Esophagus muscularis mucosa (tissue), 4 donors: Measurements from ENCODE around the gene ME3. TPM values are rescaled to one million over a fixed set of nuclear protein-coding genes. Genes with fewer than 3 reads are reported as not detected.

Experiments
- DNase-seq: peaks from one replicate; pipeline ENCODE4 v3.0.0-alpha.2; 2017; ENCODE audit errors: extremely low spot score
- H3K27ac ChIP-seq, 4 donors: fragments of 200-600 bp; sonication (generic); replicated peaks in 1 of 4; 1 replicate in 3 of 4; 2 replicates in 1 of 4; pipeline ENCODE4 v1.5.1; 2016 to 2019; ENCODE audit warnings: mild to moderate bottlenecking in 1 of 4
- H3K27me3 ChIP-seq, 4 donors: fragments of 200-600 bp; sonication (generic); one replicate each; pipeline versions ENCODE4 v1.5.1 to v1.6.0; 2016 to 2019
- H3K36me3 ChIP-seq, 4 donors: fragments of 200-600 bp; sonication (generic); one replicate each; pipeline ENCODE4 v1.5.1; 2016 to 2019
- H3K4me1 ChIP-seq, 4 donors: fragments of 200-600 bp; sonication (generic); one replicate each; pipeline ENCODE4 v1.5.1; 2016 to 2019
- H3K4me3 ChIP-seq, 4 donors: fragments of 200-600 bp; sonication (generic); 1 replicate in 2 of 4; 2 replicates in 2 of 4; pipeline ENCODE4 v1.5.1; 2016 to 2019; ENCODE audit warnings: mild to moderate bottlenecking in 4 of 4, moderate library complexity in 1 of 4
- H3K9me3 ChIP-seq, 4 donors: fragments of 200-600 bp; sonication (generic); 1 replicate in 3 of 4; 2 replicates in 1 of 4; pipeline ENCODE4 v1.5.1; 2016 to 2019
- EP300 ChIP-seq: sonication (generic); formaldehyde crosslinking; IDR thresholded peaks from one replicate; pipeline ENCODE4 v1.6.1; 2017; ENCODE audit warnings: antibody characterized with exemption
- POLR2A ChIP-seq: fragments of 450-650 bp; IDR thresholded peaks from one replicate; pipeline ENCODE4 v1.6.1; 2017; ENCODE audit warnings: antibody characterized with exemption, moderate library complexity, mild to moderate bottlenecking, low read depth
- POLR2AphosphoS5 ChIP-seq, 2 donors: sonication (generic); formaldehyde crosslinking; IDR thresholded peaks; one replicate each; pipeline ENCODE4 v1.6.1; 2017; ENCODE audit warnings: antibody characterized with exemption in 2 of 2
- WGBS: methylation state at CpG from one replicate; pipeline ENCODE4 v1.1.5; 2018; 5-methylcytosine and 5-hydroxymethylcytosine counted together
- intact Hi-C: fragments of 100-400 bp; cut with DNase I; formaldehyde crosslinking; loops from one replicate; pipeline ENCODE4 v1.15.1; 2023
- total RNA-seq, 4 donors: library from RNA; depleted of rRNA; stranded (reverse); fragments of >200 nt; gene quantifications; one replicate each; pipeline versions ENCODE4 v1.1.0 to v1.2.1, GENCODE V29; 2016
- TF ChIP-seq, protein P1 (sequence below), 3 experiments: fragments of 200-600 bp in 2 of 3; fragments of 450-650 bp in 1 of 3; sonication (generic) in 2 of 3; IDR thresholded peaks; one replicate each; pipeline ENCODE4 v1.5.1; 2017 to 2019; ENCODE audit warnings: antibody characterized with exemption in 3 of 3, mild to moderate bottlenecking in 2 of 3, moderate library complexity in 1 of 3

Gene ME3
- total RNA-seq, 4 donors from 2014 or later: 20.4 to 50.1 (median 26.2) TPM

DNA sequence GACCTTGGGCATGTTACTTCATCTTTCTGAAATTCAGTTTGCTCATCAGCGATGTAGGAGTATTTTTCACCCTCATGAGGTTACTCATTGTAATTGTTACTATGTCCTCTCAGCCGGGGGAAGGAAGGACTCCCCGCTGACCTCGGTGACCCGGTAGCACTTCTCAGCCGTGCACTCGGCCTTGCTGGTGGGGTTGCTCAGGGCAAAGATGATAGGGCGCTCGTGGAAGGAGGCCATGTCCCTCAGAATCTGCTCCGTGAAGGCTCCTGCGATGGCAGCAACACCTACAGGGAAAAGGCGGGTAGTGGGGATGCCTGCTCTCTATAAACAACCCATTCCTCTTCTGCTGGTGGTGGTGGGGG, 225.5 kb downstream of the ME3 start:
- DNase-seq: no peak
- intact Hi-C loops: no loop called here
- Histone ChIP-seq H3K27ac (no peak overlapping the region), H3K9me3 (no peaks in the 10 kb centered on the region), H3K4me3 (no peak overlapping the region), H3K27me3 (no peaks in the 10 kb centered on the region), H3K36me3 (peaks cover 11 to 61% (median 41%) of the 10 kb centered on the region in 4 donors), H3K4me1 (peaks cover 0 to 5% (median 0%) of the 10 kb centered on the region in 4 donors)
- TF ChIP-seq POLR2A (no peak), EP300 (no peak), POLR2AphosphoS5 (IDR thresholded peaks at IDR 0.05) (no peak)
- TF ChIP-seq, protein P1, sequence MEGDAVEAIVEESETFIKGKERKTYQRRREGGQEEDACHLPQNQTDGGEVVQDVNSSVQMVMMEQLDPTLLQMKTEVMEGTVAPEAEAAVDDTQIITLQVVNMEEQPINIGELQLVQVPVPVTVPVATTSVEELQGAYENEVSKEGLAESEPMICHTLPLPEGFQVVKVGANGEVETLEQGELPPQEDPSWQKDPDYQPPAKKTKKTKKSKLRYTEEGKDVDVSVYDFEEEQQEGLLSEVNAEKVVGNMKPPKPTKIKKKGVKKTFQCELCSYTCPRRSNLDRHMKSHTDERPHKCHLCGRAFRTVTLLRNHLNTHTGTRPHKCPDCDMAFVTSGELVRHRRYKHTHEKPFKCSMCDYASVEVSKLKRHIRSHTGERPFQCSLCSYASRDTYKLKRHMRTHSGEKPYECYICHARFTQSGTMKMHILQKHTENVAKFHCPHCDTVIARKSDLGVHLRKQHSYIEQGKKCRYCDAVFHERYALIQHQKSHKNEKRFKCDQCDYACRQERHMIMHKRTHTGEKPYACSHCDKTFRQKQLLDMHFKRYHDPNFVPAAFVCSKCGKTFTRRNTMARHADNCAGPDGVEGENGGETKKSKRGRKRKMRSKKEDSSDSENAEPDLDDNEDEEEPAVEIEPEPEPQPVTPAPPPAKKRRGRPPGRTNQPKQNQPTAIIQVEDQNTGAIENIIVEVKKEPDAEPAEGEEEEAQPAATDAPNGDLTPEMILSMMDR (IDR thresholded peaks at IDR 0.05): no peak
- WGBS: no CpG with 5 or more reads among the region's 12 CpGs

DNA sequence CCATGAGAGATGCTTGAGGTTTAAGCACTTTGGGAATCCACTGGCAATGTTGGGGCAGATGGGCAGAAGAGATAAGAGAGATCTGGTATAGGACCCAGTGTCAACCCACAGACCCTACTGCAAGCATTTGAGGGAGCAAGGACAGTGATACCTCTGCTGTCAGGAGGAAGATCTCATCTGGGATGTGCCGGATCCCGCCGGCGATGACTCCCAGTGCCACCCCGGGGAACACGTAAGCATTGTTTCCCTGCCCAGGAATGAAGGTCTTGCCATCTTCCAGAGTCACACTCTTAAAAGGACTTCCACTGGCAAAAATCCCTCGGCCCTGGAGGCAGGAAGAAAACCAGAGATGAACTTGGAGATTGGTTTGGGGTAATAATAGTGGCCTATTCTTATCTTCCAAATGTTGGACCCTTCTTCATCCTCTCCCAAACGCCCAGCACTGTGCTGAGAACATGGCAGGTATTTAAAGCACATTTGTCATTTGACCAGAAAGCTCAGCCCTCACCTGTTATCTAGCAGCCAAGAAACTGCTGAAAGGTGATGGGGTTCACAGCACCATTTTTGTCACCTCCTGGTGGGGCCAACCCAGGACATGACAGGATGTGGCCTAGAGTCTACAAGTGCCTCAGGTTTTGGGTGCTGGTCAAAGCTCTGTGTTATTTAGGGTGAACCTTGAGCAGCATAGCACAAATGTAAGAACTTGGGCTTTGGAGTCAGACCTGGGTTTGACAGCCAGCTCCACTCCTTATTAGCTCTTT, 226.1 kb downstream of the ME3 start:
- no peaks in the 10 kb centered on the region for H3K27me3 ChIP-seq

DNA sequence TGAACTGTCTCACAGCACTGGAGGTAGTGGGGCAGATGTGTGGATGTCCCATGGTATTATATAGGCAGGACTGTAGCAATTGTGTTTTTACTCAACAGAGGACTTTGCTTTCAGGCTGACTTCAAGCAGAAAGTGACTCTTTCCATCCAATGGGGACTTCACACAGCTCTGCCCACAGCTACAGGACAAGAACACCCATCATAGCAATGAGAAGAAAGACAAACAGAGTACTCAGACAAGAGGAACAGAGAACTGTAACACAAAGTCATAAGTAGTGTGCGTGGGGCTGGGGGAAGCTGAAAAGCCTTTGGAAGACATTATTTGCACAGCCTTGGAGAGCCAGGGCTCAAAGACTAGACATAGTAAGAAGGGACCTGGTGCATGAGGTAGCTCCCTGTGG, 227.4 kb downstream of the ME3 start:
- Histone ChIP-seq H3K27me3 (no peaks in the 10 kb centered on the region), H3K4me3 (no peak overlapping the region), H3K27ac (no peak overlapping the region), H3K36me3 (peaks cover 11 to 78% (median 52%) of the 10 kb centered on the region in 4 donors), H3K9me3 (no peaks in the 10 kb centered on the region), H3K4me1 (peaks cover 0 to 5% (median 0%) of the 10 kb centered on the region in 4 donors)
- 100% methylated on average over 1 of the region's 1 CpG for WGBS
- peak; percentile 85 for DNase-seq
- intact Hi-C loops: no loop called here
- TF ChIP-seq EP300: no peak
- TF ChIP-seq, protein P1 (IDR thresholded peaks at IDR 0.05): no peak
- no peak for TF ChIP-seq POLR2AphosphoS5 (IDR thresholded peaks at IDR 0.05)
- TF ChIP-seq POLR2A: no peak

More for the DNA sequence above, 226.1 kb downstream of the ME3 start:
- TF ChIP-seq, protein P1 (IDR thresholded peaks at IDR 0.05): no peak
- TF ChIP-seq POLR2AphosphoS5 (IDR thresholded peaks at IDR 0.05) (no peak), EP300 (no peak), POLR2A (no peak)
- intact Hi-C loops: no loop called here
- WGBS: 96% methylated on average over 8 of the region's 8 CpGs
- Histone ChIP-seq H3K36me3 (peaks cover 11 to 66% (median 46%) of the 10 kb centered on the region in 4 donors), H3K4me1 (peaks cover 0 to 5% (median 0%) of the 10 kb centered on the region in 4 donors), H3K4me3 (no peak overlapping the region), H3K27ac (no peak overlapping the region), H3K9me3 (no peaks in the 10 kb centered on the region)
- DNase-seq: peak; percentile 90

DNA sequence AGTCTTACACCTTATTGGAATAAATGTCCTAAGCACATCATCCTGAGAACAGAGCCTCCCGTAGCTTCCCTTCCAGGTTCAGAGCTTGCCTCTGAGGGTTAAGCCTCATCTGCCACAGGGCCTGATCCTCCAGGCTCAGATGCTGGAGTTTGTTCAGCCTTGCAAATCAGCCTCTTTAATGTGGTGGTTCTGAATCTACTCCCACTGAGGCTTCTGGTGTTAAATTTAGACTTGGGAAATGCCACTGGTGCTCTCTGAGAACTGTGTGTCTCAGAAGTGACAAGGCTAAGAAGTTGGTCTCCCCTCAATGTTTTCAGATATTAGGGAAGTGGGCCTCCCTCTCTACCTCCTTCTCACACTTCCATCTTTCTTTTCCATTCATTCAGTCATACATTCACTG, 229.0 kb downstream of the ME3 start:
- intact Hi-C loops: no loop called here
- peaks cover 11 to 74% (median 50%) of the 10 kb centered on the region in 4 donors for H3K36me3 ChIP-seq

More for the DNA sequence above, 229.0 kb downstream of the ME3 start:
- H3K27ac ChIP-seq: no peak overlapping the region
- H3K9me3 ChIP-seq: no peaks in the 10 kb centered on the region
- H3K4me1 ChIP-seq: peaks cover 0 to 5% (median 0%) of the 10 kb centered on the region in 4 donors
- DNase-seq: no peak
- H3K4me3 ChIP-seq: no peak overlapping the region
- H3K27me3 ChIP-seq: no peaks in the 10 kb centered on the region
- 71% methylated on average over 1 of the region's 1 CpG for WGBS
- TF ChIP-seq EP300 (no peak), POLR2A (no peak), POLR2AphosphoS5 (IDR thresholded peaks at IDR 0.05) (no peak)
- TF ChIP-seq, protein P1 (IDR thresholded peaks at IDR 0.05): no peak
